Thyroid gland (tissue), 4 donors: ENCODE data around the gene CST7. TPM values are rescaled to one million over a fixed set of nuclear protein-coding genes. Genes with fewer than 3 reads are reported as not detected.
A peak's percentile ranks its signal among the peaks of the same experiment; 100 is the strongest.

ENCODE experiments used
- DNase-seq, 2 donors: peaks; one replicate each; pipeline ENCODE4 v3.0.0-alpha.2; 2019
- H3K27ac ChIP-seq, 3 donors: fragments of 200-600 bp; sonication (generic); 1 replicate in 2 of 3; 2 replicates in 1 of 3; pipeline ENCODE4 v1.5.1; 2016 to 2019; ENCODE audit warnings: mild to moderate bottlenecking in 1 of 3, moderate library complexity in 1 of 3
- H3K27me3 ChIP-seq: fragments of 200-600 bp; sonication (generic); one replicate; pipeline ENCODE4 v1.5.1; 2019
- H3K36me3 ChIP-seq, 2 donors: fragments of 200-600 bp; sonication (generic); one replicate each; pipeline ENCODE4 v1.5.1; 2016 to 2019
- H3K4me1 ChIP-seq, 2 donors: fragments of 200-600 bp; sonication (generic); one replicate each; pipeline ENCODE4 v1.5.1; 2017 to 2019
- H3K4me3 ChIP-seq, 3 donors: fragments of 200-600 bp; sonication (generic); replicated peaks in 1 of 3; 1 replicate in 2 of 3; 2 replicates in 1 of 3; pipeline ENCODE4 v1.5.1; 2016; ENCODE audit warnings: mild to moderate bottlenecking in 1 of 3
- H3K9me3 ChIP-seq: fragments of 200-600 bp; sonication (generic); one replicate; pipeline ENCODE4 v1.5.1; 2017
- POLR2A ChIP-seq, 2 donors: fragments of 450-650 bp; IDR thresholded peaks; one replicate each; pipeline ENCODE4 v1.6.1; 2017; ENCODE audit warnings: antibody characterized with exemption in 2 of 2, mild to moderate bottlenecking in 2 of 2, moderate library complexity in 1 of 2
- WGBS, 2 donors: methylation state at CpG; one replicate each; pipeline ENCODE4 v1.1.5; 2017; 5-methylcytosine and 5-hydroxymethylcytosine counted together
- intact Hi-C: fragments of 100-400 bp; cut with DNase I; formaldehyde crosslinking; loops from one replicate; pipeline ENCODE4 v1.15.1; 2023
- total RNA-seq, 4 donors: library from RNA; depleted of rRNA; stranded (reverse); fragments of >200 nt; gene quantifications; one replicate each; pipeline ENCODE4 v1.2.3, GENCODE V29; 2016
- TF ChIP-seq, protein P1 (sequence below), 6 experiments: fragments of 200-600 bp in 3 of 6; fragments of 450-650 bp in 3 of 6; sonication (generic) in 3 of 6; IDR thresholded peaks; one replicate each; pipeline ENCODE4 v1.5.1; 2016 to 2019; ENCODE audit warnings: antibody characterized with exemption in 6 of 6, mild to moderate bottlenecking in 2 of 6, inconsistent platforms in 1 of 6, moderate library complexity in 1 of 6

The CST7 gene
- total RNA-seq, 4 donors from 2014 or later = 1.3 to 3.6 (median 2.5) TPM

DNA sequence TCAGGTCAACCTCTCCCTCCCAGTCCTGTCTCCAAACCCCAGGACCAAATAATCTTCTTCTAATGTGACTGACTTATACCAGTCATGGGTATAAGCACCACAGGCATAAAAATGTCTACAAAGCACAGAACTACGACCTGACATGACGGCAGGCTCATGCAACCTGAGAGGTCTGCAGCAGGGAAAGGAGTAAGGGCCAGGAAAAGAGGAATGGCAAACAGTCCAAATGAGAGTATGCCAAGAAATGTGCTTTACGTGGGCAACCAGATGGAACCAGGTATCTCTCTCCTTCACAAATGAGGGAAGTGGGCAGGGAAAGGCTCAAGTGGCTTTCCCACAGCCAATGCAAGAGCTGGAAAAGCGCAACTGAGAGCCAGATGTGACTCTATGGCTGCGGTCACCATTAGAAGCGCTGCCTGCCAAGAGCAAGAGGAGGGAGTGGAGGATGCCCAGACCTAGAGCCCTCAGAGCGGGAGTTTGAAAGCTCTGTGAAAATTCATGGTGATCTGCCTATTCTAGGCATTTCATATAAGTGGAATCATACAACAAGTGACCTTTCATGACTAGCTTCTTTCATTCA is 37.5 kb downstream of the CST7 start:
- TF ChIP-seq POLR2A (IDR thresholded peaks at IDR 0.05) = peak in 1 of 2 donors; percentile 35
- TF ChIP-seq, protein P1, sequence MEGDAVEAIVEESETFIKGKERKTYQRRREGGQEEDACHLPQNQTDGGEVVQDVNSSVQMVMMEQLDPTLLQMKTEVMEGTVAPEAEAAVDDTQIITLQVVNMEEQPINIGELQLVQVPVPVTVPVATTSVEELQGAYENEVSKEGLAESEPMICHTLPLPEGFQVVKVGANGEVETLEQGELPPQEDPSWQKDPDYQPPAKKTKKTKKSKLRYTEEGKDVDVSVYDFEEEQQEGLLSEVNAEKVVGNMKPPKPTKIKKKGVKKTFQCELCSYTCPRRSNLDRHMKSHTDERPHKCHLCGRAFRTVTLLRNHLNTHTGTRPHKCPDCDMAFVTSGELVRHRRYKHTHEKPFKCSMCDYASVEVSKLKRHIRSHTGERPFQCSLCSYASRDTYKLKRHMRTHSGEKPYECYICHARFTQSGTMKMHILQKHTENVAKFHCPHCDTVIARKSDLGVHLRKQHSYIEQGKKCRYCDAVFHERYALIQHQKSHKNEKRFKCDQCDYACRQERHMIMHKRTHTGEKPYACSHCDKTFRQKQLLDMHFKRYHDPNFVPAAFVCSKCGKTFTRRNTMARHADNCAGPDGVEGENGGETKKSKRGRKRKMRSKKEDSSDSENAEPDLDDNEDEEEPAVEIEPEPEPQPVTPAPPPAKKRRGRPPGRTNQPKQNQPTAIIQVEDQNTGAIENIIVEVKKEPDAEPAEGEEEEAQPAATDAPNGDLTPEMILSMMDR (IDR thresholded peaks at IDR 0.05) = no peak
- H3K9me3 ChIP-seq = no peaks in the 10 kb centered on the region
- peaks cover 70 to 78% of the 10 kb centered on the region in 2 donors for H3K4me1 ChIP-seq
- no peak overlapping the region for H3K4me3 ChIP-seq
- H3K27me3 ChIP-seq = no peaks in the 10 kb centered on the region
- DNase-seq = peak; percentile 81 to 86
- no peaks in the 10 kb centered on the region for H3K36me3 ChIP-seq
- 27 to 43% methylated on average over 7 of the region's 7 CpGs for WGBS, 2 donors
- H3K27ac ChIP-seq = peak overlapping the region; percentile 72 to 84 (median 81)
- intact Hi-C loops = loop anchor here (10.0 kb wide), 1 partner anchor 52 kb away; no protein-coding TSS in a partner anchor

- Histone ChIP-seq H3K4me3 (no peak overlapping the region), H3K36me3 (no peaks in the 10 kb centered on the region), H3K9me3 (no peaks in the 10 kb centered on the region), H3K4me1 (peaks cover 75% of the 10 kb centered on the region in 2 donors), H3K27me3 (no peaks in the 10 kb centered on the region), H3K27ac (peak overlapping the region; percentile 49 to 84 (median 72))
- intact Hi-C loops = loop anchor here (10.0 kb wide), 1 partner anchor 52 kb away; no protein-coding TSS in a partner anchor
- DNase-seq = no peak
- WGBS, 2 donors = 55 to 62% methylated on average over 2 of the region's 2 CpGs
- TF ChIP-seq, protein P1 (IDR thresholded peaks at IDR 0.05) = no peak
- no peak for TF ChIP-seq POLR2A (IDR thresholded peaks at IDR 0.05)
Measured at GRCh38 chr20:24987244-24987643, 38.2 kb downstream of the CST7 start.

- Histone ChIP-seq H3K4me1 (peaks cover 68% of the 10 kb centered on the region in 2 donors), H3K27ac (peak overlapping the region in 2 of 3 donors; percentile 49 to 84), H3K4me3 (no peak overlapping the region), H3K36me3 (no peaks in the 10 kb centered on the region), H3K27me3 (no peaks in the 10 kb centered on the region), H3K9me3 (no peaks in the 10 kb centered on the region)
- TF ChIP-seq POLR2A (IDR thresholded peaks at IDR 0.05) = no peak
- TF ChIP-seq, protein P1 (IDR thresholded peaks at IDR 0.05) = no peak
- intact Hi-C loops = loop anchor here (10.0 kb wide), 1 partner anchor 53 kb away; no protein-coding TSS in a partner anchor
- WGBS, 2 donors = 82 to 88% methylated on average over 7 of the region's 7 CpGs
- DNase-seq = no peak
Measured at GRCh38 chr20:24987873-24988835, 39.1 kb downstream of the CST7 start.

DNA sequence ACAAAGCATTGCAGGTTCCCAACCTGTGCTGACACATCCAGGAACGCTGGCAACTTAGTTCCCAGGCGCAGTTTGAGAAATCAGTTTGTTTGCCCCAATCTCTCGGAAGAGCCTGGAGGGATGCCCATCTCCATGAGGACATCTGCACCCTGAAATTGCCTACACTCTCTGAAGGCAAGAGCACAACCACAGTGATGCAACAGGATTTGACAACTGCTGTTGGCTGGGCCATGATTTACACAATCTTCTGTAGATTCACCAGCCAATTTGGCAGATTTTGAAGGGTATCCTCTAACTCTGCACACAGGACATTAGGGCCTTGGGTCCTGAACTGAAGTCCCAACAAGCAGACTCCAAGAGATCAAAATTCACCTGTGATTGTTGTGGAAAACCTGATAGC is 40.1 kb downstream of the CST7 start:
- no peaks in the 10 kb centered on the region for H3K36me3 ChIP-seq
- 92 to 95% methylated on average over 3 of the region's 3 CpGs for WGBS, 2 donors
- intact Hi-C loops = loop anchor here (10.0 kb wide), 1 partner anchor 54 kb away; no protein-coding TSS in a partner anchor

More for the DNA sequence above, 40.1 kb downstream of the CST7 start:
- Histone ChIP-seq H3K27me3 (no peaks in the 10 kb centered on the region), H3K27ac (no peak overlapping the region), H3K4me1 (peaks cover 68% of the 10 kb centered on the region in 2 donors), H3K4me3 (no peak overlapping the region), H3K9me3 (no peaks in the 10 kb centered on the region)
- TF ChIP-seq, protein P1 (IDR thresholded peaks at IDR 0.05) = no peak
- no peak for TF ChIP-seq POLR2A (IDR thresholded peaks at IDR 0.05)
- DNase-seq = no peak
